ENCODE measurements around the gene ATXN7L1. TPM values are rescaled to one million over a fixed set of nuclear protein-coding genes. Genes with fewer than 3 reads are reported as not detected.

ATXN7L1 gene
- total RNA-seq, 1 donor = 17.3 TPM

- TF ChIP-seq, protein P1, sequence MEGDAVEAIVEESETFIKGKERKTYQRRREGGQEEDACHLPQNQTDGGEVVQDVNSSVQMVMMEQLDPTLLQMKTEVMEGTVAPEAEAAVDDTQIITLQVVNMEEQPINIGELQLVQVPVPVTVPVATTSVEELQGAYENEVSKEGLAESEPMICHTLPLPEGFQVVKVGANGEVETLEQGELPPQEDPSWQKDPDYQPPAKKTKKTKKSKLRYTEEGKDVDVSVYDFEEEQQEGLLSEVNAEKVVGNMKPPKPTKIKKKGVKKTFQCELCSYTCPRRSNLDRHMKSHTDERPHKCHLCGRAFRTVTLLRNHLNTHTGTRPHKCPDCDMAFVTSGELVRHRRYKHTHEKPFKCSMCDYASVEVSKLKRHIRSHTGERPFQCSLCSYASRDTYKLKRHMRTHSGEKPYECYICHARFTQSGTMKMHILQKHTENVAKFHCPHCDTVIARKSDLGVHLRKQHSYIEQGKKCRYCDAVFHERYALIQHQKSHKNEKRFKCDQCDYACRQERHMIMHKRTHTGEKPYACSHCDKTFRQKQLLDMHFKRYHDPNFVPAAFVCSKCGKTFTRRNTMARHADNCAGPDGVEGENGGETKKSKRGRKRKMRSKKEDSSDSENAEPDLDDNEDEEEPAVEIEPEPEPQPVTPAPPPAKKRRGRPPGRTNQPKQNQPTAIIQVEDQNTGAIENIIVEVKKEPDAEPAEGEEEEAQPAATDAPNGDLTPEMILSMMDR (IDR thresholded peaks at IDR 0.05; ENCODE audit: insufficient read depth, low read depth, low read length) = no peak
- DNase-seq (ENCODE audit: low read depth) = no peak
- H3K4me3 ChIP-seq (ENCODE audit: low read depth, low read length) = no peak overlapping the region
Observed at GRCh38 chr7:105571891-105572290, 304.5 kb downstream of the ATXN7L1 start.

GRCh38 chr7:105567821-105568220, 308.6 kb downstream of the ATXN7L1 start:
- no peak for DNase-seq (ENCODE audit: low read depth)
- no peak overlapping the region for H3K4me3 ChIP-seq (ENCODE audit: low read depth, low read length)
- TF ChIP-seq, protein P1 (IDR thresholded peaks at IDR 0.05; ENCODE audit: insufficient read depth, low read depth, low read length) = no peak

GRCh38 chr7:105567024-105567423, 309.4 kb downstream of the ATXN7L1 start:
- TF ChIP-seq, protein P1 (IDR thresholded peaks at IDR 0.05; ENCODE audit: insufficient read depth, low read depth, low read length) = no peak
- H3K4me3 ChIP-seq (ENCODE audit: low read depth, low read length) = no peak overlapping the region
- no peak for DNase-seq (ENCODE audit: low read depth)

- TF ChIP-seq, protein P1 (IDR thresholded peaks at IDR 0.05; ENCODE audit: insufficient read depth, low read depth, low read length) = no peak
- H3K4me3 ChIP-seq (ENCODE audit: low read depth, low read length) = no peak overlapping the region
- DNase-seq (ENCODE audit: low read depth) = no peak
Observed at GRCh38 chr7:105565190-105565589, 311.2 kb downstream of the ATXN7L1 start.

DNA sequence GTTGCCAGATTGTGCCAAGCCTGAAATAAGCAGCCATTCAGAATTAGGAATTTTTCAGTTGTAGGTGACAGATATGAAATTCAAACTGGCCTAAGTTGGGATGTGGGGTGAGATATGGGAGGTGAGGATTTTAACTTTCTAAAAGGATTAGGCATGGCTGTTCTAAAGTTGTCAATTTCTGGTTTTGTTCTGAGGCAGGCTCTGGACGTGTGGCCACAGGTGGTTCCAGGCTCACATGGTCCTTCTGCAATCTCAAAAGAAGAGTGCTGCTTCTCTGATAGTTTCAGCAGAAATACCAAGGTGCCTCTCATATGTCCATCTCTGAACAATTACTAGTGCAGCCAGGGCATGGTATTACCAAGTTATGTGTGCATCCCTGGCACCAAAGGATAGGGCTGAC, 316.5 kb downstream of the ATXN7L1 start:
- TF ChIP-seq, protein P1 (IDR thresholded peaks at IDR 0.05; ENCODE audit: insufficient read depth, low read depth, low read length) = no peak
- DNase-seq (ENCODE audit: low read depth) = no peak
- no peak overlapping the region for H3K4me3 ChIP-seq (ENCODE audit: low read depth, low read length)

Other genes starting within 250 kb of the ATXN7L1 start
- 9.1 and 9.7 TPM in 2 replicates for gene CDHR3, start 86.7 kb upstream of the ATXN7L1 start, total RNA-seq
- 34.8 and 55.3 TPM in 2 replicates for gene SYPL1, start 235.7 kb upstream of the ATXN7L1 start, total RNA-seq

All from fibroblast of villous mesenchyme (primary cell).